22Rv1 (cell line): Measurements from ENCODE around the gene RRM2.
"Not testable (repeated sequence)": the region's sequence is repeated elsewhere in the genome, so short reads cannot be mapped to it uniquely, and the experiment has no call there.

Source experiments
- H3K27ac ChIP-seq: fragments of 450-650 bp; 2 replicates; pipeline ENCODE4 v1.5.1; 2017
- ZFX ChIP-seq: fragments of 450-650 bp; IDR thresholded peaks from 2 replicates; pipeline ENCODE4 v1.6.1; 2017; ENCODE audit warnings: antibody characterized with exemption, borderline replicate concordance
- TF ChIP-seq, protein P1 (sequence below): fragments of 450-650 bp; IDR thresholded peaks from 2 replicates; pipeline ENCODE4 v1.5.1; 2017; ENCODE audit warnings: mild to moderate bottlenecking

Gene RRM2

DNA sequence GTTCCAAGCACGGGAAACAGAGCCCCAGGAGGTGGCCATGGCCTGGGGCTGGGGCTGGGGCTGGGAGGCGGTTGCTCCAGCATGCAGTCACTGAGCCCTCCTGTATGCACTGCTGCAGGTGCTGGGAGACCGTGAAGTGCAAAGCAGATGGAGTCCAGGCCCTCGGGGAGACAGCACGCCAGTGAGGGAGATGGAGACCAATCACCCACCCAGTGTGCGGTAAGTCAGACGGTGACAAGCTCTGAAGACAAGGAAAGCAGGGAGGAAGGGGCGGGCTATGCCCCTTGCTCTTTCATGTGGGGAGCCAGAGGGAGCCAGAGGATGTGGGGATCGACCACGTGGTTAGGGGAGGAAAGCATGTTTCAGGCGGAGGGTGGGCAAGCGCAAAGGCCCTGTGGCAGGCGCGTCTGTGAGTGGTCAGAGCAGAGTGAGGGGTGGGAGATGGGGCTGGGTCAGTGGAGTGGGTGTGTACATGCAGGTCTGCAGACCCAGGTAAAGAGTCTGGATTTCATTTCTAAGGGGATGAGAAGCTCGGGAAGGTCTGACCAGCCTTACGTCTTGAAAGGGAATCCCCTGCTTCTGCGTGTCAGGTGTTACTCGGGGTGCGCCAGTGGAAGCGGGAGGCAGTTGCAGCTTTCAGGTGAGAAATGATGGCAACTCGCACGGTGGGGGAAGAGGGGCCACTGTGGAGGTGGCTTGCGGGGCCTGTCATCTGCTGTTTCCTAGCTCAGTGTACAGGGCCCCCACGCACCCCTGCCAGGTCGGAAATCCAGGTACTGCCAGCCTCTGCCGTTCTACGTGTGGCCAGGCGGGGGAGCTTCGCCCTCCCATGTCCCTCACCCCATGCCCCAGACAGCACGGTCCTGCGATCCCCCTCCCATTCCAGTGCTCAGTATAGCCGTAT lies 19.4 kb downstream of the RRM2 start:
- H3K27ac ChIP-seq: no peak overlapping the region
- TF ChIP-seq, protein P1, sequence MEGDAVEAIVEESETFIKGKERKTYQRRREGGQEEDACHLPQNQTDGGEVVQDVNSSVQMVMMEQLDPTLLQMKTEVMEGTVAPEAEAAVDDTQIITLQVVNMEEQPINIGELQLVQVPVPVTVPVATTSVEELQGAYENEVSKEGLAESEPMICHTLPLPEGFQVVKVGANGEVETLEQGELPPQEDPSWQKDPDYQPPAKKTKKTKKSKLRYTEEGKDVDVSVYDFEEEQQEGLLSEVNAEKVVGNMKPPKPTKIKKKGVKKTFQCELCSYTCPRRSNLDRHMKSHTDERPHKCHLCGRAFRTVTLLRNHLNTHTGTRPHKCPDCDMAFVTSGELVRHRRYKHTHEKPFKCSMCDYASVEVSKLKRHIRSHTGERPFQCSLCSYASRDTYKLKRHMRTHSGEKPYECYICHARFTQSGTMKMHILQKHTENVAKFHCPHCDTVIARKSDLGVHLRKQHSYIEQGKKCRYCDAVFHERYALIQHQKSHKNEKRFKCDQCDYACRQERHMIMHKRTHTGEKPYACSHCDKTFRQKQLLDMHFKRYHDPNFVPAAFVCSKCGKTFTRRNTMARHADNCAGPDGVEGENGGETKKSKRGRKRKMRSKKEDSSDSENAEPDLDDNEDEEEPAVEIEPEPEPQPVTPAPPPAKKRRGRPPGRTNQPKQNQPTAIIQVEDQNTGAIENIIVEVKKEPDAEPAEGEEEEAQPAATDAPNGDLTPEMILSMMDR: peak; percentile 66
- TF ChIP-seq ZFX: no peak

DNA sequence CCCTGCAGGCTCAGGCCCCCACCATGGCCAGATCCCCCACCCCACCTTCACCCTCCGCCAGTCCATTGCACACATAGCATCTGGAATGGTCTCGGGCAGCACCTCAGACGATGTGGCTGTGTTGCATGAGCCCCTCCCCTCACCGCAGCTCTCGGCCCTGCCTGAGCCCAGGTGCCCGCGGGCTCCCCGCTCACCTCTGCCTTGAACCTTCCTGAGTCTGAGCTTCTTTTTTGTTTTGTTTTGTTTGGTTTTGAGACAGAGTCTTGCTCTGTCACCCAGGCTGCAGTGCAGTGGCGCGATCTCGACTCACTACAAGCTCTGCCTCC lies 20.1 kb downstream of the RRM2 start:
- TF ChIP-seq, protein P1: peak; percentile 28; the same call in 1 of the 2 replicates
- TF ChIP-seq ZFX: no peak
- no peak overlapping the region for H3K27ac ChIP-seq

DNA sequence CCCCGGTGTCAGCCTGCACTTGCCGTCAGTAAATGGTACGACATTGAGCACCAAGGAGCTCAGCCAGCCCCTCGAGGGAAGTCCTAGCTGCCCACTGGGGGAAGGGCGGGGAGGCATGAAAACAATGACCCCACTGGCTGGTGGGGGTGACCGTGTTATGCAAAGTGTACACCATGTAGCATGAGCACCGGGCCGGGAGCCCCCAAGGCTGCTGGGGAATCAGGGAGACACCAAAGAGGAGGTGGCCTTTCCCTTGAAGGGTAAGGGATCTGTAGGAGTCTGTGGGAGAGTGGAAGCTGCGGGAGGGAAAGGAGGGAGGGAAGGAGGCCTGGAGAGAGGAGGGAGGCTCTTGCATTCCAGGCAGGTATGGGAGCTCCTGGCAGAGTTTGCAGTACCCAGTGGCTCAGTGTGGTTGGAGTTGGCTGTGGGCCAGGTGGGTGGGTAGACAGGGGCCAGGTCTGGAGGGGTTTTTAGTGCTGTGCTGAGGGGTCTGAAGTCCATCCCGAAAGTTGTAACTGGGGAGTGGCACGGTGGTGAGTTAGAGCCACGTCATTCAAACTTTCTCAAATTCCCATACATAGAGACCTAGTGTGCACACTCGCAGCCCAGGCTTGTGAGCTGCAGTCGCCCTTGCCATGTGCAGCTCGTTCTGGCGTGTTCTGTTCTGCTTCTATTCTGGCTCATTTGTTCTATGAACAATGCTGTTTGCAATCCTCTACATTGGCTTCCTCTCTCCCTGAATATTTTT lies 22.4 kb downstream of the RRM2 start:
- no peak for TF ChIP-seq ZFX
- TF ChIP-seq, protein P1: no peak
- H3K27ac ChIP-seq: no peak overlapping the region

DNA sequence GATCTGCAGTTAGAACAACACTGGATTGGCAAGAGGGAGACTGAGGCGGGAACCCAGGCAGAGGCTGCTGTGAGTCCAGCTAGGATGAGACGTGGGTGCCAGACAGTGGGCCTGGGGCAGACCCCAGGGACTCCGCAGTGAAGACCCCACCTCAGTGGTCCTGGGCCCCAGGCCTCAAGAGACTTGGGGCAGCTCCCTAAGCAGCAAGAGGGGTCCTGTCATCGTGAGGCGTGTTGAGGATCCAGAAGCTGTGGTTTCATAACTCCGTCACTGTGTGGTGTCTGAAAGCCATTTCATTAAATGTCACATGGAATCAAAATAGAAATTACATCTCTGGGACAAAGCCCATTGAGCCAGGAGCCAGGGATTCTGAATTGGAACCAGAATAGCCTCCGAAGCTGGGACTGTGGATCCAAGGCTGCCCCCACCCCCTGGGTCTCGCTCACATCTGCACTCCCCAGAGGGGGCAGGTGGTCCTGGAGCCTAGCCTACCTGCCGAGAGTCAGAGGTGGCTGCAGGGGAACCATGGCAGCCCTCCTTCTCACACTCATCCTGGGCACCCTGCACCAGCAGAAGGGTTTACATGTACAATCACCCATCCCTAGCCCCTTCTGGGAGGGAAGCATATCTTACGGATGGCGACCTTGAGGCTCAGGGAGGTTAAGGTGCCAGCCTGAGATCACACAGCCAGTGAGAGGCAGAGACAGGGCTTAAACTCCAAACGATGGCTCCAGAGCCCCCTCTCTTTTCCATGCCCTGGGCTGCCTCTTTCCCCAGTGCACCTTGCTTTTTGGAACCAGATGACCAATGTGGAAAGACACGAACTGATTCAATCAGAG lies 23.2 kb downstream of the RRM2 start:
- no peak overlapping the region for H3K27ac ChIP-seq
- no peak for TF ChIP-seq ZFX
- TF ChIP-seq, protein P1: no peak

DNA sequence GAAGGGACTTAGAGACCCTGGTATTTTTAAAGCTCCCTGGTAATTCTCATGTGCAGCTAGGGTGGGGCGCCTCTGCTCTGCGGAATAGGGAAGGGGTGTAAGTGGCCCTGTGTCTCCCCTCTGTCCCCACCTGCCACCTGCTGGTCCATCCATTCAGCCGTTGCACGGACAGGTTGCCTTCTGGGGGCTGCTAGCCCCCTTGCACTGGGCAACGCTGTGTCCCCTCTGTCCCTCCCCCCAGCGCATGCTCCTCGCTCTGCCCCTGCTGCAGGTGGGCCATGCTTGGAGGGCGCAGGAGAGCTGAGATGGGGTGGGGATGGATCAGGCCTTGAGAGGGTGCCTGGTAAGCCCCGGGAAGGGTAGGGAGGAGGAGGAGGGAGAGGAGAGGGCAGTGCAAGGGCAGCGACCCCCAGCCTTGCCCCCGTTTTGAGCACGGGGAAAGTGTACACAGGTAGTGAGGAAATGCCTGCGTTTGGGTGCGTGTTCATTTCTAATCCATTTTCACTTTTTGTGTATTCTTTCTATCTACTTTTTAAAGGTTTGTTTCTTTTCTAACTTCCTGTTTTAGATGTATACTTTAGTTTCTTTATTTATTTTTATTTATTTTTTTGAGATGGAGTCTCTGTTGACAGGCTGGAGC lies 23.9 kb downstream of the RRM2 start:
- TF ChIP-seq, protein P1: no peak
- no peak for TF ChIP-seq ZFX
- H3K27ac ChIP-seq: no peak overlapping the region

DNA sequence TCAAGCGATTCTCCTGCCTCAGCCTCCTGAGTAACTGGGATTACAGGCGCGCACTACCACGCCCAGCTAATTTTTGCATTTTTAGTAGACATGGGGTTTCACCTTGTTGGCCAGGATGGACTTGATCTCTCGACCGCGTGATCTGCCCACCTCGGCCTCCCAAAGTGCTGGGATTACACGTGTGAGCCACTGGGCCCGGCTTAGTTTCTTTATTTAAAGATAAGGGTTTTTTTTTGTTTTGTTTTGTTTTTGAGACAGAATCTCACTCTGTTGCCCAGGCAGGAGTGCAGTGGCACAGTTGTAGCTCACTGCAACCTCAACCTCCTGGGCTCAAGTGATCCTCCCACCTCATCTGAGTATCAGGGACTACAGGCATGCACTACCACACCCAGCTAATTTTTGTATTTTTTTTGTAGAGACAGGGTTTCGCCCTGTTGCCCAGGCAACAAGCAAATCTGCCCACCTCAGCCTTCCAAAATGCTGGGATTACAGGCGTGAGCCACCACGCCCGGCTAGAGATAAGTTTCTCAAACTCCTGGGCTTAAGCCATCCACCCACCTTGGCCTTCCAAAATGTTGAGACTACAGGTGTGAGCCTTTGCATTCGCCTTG lies 24.6 kb downstream of the RRM2 start:
- not testable (repeated sequence) for H3K27ac ChIP-seq

DNA sequence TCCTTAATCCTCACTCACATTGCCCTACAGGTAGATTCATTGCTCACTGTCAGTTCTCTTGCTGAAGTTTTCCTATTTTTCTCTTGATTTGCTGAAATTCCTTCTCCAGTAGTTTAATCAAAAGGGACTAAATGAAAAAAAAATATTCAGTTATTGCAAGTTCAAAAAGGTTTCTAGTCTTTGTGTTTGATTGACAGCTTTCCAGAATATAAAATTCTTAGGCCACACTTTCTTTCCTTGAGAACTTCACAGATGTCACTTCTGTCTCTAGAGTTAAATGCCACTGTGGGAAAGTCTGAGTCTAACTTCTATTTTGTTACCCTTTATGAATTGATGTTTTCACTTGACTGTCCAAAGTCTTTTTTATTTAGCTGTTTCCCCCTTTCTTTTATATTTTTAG lies 25.7 kb downstream of the RRM2 start:
- H3K27ac ChIP-seq: no peak overlapping the region
- TF ChIP-seq, protein P1: no peak
- no peak for TF ChIP-seq ZFX
